HG03159 (cell line): Measurements from ENCODE around the gene PURB.
A peak's percentile ranks its signal among the peaks of the same experiment; 100 is the strongest.
"Not testable (repeated sequence)": the region's sequence is repeated elsewhere in the genome, so short reads cannot be mapped to it uniquely, and the experiment has no call there.

ENCODE experiments used
- ATAC-seq: cut with Tn5 transposase; IDR thresholded peaks from one replicate; pipeline ENCODE4 v1.9.1; 2021; ENCODE audit warnings: mild to moderate bottlenecking, moderate library complexity; ENCODE audit not compliant: unreplicated experiment

Gene PURB

GRCh38 chr7:44893710-44894234, 8.4 kb upstream of the PURB start:
- no peak for ATAC-seq

GRCh38 chr7:44891791-44892190, 6.5 kb upstream of the PURB start:
- no peak for ATAC-seq

GRCh38 chr7:44891372-44891771, 6.0 kb upstream of the PURB start:
- ATAC-seq, result no peak

GRCh38 chr7:44889086-44889781, 3.9 kb upstream of the PURB start:
- ATAC-seq, result no peak

GRCh38 chr7:44887293-44887692, 2.0 kb upstream of the PURB start:
- ATAC-seq, result no peak

- peak; percentile 30 for ATAC-seq
Observed at GRCh38 chr7:44884621-44885393, 523 bp downstream of the PURB start.

- no peak for ATAC-seq
Observed at GRCh38 chr7:44883961-44884620, 1.2 kb downstream of the PURB start.

GRCh38 chr7:44882899-44883298, 2.4 kb downstream of the PURB start:
- no peak for ATAC-seq

GRCh38 chr7:44881610-44882009, 3.7 kb downstream of the PURB start:
- ATAC-seq, result no peak

GRCh38 chr7:44881066-44881600, 4.2 kb downstream of the PURB start:
- no peak for ATAC-seq

GRCh38 chr7:44880317-44881018, 4.9 kb downstream of the PURB start:
- ATAC-seq, result no peak

GRCh38 chr7:44876393-44876792, 8.9 kb downstream of the PURB start:
- no peak for ATAC-seq

GRCh38 chr7:44875241-44875640, 10.1 kb downstream of the PURB start:
- no peak for ATAC-seq

GRCh38 chr7:44872787-44873186, 12.5 kb downstream of the PURB start:
- ATAC-seq, result no peak

GRCh38 chr7:44871918-44872317, 13.4 kb downstream of the PURB start:
- ATAC-seq, result not testable (repeated sequence)

- not testable (repeated sequence) for ATAC-seq
Observed at GRCh38 chr7:44870780-44871179, 14.6 kb downstream of the PURB start.

- not testable (repeated sequence) for ATAC-seq
Observed at GRCh38 chr7:44870336-44870735, 15.0 kb downstream of the PURB start.

GRCh38 chr7:44867073-44867995, 18.0 kb downstream of the PURB start:
- no peak for ATAC-seq

- not testable (repeated sequence) for ATAC-seq
Observed at GRCh38 chr7:44861949-44862348, 23.4 kb downstream of the PURB start.

- no peak for ATAC-seq
Observed at GRCh38 chr7:44858161-44858560, 27.2 kb downstream of the PURB start.
